ENCODE measurements around the gene PCGF2.

Gene PCGF2

DNA sequence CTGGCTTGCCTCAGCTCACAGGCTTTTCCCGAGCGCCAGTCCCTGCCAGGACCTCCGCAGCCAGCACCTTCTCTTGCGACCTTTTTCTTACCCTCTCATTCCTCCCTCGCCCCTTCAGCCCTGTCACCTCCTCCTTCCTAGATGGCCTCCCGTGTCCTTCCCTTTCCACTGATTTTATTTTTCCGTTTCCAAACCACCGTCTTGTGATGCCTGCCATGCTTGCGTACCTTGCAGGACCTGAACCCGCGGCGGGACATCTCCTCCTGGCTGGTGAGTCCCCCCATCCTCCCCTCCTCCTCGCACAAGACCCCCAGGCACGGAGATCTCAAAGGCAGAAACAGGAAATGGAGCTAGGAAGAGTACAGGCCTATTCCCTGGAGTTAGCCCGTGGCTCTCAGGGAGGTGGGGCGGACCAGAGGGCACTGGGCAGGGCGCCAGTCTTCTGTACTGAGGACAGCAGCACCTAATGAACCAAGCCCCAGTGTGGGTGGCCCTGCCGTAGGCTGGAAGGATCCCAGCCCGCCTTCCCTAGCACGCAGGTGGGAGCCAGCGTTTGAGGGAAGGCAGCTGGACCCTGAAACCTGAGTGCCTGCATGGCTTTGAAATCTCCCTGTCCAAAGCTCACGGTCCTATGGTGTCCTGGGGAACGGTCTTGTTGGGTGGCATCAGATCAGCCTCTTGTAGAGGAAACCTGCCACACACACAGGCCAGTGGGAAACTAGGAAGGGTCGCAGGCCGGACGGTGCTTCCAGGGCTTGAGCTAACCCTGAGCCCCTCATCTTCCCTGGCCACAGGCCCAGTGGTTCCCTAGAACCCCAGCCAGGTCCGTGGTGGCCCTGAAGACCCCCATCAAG is 17.4 kb downstream of the PCGF2 start (continued):
- TF ChIP-seq GLIS2 (tag by site-specific recombination; IDR thresholded peaks at IDR 0.05) (peak; percentile 66), ZNF776 (tag by site-specific recombination; IDR thresholded peaks at IDR 0.05; ENCODE audit: borderline replicate concordance) (no peak), ZNF76 (tag by site-specific recombination; IDR thresholded peaks at IDR 0.05; ENCODE audit: borderline replicate concordance, low read depth) (no peak), ZBTB48 (tag by site-specific recombination; IDR thresholded peaks at IDR 0.05) (0 out of 2 replicates have a peak, but pooled peaks have one; percentile 31), EGR2 (tag by site-specific recombination; IDR thresholded peaks at IDR 0.05; ENCODE audit: low read depth) (peak; percentile 83), ZIC2 (tag by site-specific recombination; IDR thresholded peaks at IDR 0.05) (peak; percentile 54), MEIS1 (CRISPR knock-in tag; IDR thresholded peaks at IDR 0.05; ENCODE audit: borderline replicate concordance) (no peak), ZNF324 (tag by site-specific recombination; IDR thresholded peaks at IDR 0.05) (0 out of 2 replicates have a peak, but pooled peaks have one; percentile 64), SALL2 (tag by site-specific recombination; IDR thresholded peaks at IDR 0.05; ENCODE audit: borderline replicate concordance) (no peak), SP3 (tag by site-specific recombination; IDR thresholded peaks at IDR 0.05) (peak; percentile 59), ZNF558 (tag by site-specific recombination; IDR thresholded peaks at IDR 0.05) (no peak), ZNF146 (tag by site-specific recombination; IDR thresholded peaks at IDR 0.05) (peak; percentile 15; the same call in 1 of the 2 replicates), ZNF473 (tag by site-specific recombination; IDR thresholded peaks at IDR 0.05) (no peak), ZNF335 (tag by site-specific recombination; conservative IDR thresholded peaks at IDR 0.05) (peak; percentile 86), ZNF404 (tag by site-specific recombination; IDR thresholded peaks at IDR 0.05) (no peak), ZFP41 (tag by site-specific recombination; IDR thresholded peaks at IDR 0.05; ENCODE audit: borderline replicate concordance) (no peak), ZNF530 (tag by site-specific recombination; IDR thresholded peaks at IDR 0.05; ENCODE audit: low read depth) (no peak), ZNF747 (tag by site-specific recombination; IDR thresholded peaks at IDR 0.05) (no peak), ZNF670 (tag by site-specific recombination; IDR thresholded peaks at IDR 0.05; ENCODE audit: low read depth) (no peak)
- TF ChIP-seq, protein P1, sequence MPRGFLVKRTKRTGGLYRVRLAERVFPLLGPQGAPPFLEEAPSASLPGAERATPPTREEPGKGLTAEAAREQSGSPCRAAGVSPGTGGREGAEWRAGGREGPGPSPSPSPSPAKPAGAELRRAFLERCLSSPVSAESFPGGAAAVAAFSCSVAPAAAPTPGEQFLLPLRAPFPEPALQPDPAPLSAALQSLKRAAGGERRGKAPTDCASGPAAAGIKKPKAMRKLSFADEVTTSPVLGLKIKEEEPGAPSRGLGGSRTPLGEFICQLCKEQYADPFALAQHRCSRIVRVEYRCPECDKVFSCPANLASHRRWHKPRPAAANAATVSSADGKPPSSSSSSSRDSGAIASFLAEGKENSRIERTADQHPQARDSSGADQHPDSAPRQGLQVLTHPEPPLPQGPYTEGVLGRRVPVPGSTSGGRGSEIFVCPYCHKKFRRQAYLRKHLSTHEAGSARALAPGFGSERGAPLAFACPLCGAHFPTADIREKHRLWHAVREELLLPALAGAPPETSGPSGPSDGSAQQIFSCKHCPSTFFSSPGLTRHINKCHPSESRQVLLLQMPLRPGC (tag by site-specific recombination; IDR thresholded peaks at IDR 0.05), result 0 out of 2 replicates have a peak, but pooled peaks have one; percentile 37
- TF ChIP-seq, protein P2, sequence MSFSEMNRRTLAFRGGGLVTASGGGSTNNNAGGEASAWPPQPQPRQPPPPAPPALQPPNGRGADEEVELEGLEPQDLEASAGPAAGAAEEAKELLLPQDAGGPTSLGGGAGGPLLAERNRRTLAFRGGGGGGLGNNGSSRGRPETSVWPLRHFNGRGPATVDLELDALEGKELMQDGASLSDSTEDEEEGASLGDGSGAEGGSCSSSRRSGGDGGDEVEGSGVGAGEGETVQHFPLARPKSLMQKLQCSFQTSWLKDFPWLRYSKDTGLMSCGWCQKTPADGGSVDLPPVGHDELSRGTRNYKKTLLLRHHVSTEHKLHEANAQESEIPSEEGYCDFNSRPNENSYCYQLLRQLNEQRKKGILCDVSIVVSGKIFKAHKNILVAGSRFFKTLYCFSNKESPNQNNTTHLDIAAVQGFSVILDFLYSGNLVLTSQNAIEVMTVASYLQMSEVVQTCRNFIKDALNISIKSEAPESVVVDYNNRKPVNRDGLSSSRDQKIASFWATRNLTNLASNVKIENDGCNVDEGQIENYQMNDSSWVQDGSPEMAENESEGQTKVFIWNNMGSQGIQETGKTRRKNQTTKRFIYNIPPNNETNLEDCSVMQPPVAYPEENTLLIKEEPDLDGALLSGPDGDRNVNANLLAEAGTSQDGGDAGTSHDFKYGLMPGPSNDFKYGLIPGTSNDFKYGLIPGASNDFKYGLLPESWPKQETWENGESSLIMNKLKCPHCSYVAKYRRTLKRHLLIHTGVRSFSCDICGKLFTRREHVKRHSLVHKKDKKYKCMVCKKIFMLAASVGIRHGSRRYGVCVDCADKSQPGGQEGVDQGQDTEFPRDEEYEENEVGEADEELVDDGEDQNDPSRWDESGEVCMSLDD (tag by site-specific recombination; IDR thresholded peaks at IDR 0.05), result peak; percentile 66; the same call in 1 of the 2 replicates
- TF ChIP-seq, protein P3, sequence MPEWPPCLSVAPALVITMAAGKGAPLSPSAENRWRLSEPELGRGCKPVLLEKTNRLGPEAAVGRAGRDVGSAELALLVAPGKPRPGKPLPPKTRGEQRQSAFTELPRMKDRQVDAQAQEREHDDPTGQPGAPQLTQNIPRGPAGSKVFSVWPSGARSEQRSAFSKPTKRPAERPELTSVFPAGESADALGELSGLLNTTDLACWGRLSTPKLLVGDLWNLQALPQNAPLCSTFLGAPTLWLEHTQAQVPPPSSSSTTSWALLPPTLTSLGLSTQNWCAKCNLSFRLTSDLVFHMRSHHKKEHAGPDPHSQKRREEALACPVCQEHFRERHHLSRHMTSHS (tag by site-specific recombination; IDR thresholded peaks at IDR 0.05), result no peak
- TF ChIP-seq, protein P4, sequence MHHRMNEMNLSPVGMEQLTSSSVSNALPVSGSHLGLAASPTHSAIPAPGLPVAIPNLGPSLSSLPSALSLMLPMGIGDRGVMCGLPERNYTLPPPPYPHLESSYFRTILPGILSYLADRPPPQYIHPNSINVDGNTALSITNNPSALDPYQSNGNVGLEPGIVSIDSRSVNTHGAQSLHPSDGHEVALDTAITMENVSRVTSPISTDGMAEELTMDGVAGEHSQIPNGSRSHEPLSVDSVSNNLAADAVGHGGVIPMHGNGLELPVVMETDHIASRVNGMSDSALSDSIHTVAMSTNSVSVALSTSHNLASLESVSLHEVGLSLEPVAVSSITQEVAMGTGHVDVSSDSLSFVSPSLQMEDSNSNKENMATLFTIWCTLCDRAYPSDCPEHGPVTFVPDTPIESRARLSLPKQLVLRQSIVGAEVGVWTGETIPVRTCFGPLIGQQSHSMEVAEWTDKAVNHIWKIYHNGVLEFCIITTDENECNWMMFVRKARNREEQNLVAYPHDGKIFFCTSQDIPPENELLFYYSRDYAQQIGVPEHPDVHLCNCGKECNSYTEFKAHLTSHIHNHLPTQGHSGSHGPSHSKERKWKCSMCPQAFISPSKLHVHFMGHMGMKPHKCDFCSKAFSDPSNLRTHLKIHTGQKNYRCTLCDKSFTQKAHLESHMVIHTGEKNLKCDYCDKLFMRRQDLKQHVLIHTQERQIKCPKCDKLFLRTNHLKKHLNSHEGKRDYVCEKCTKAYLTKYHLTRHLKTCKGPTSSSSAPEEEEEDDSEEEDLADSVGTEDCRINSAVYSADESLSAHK (tag by site-specific recombination; IDR thresholded peaks at IDR 0.05), result no peak
- TF ChIP-seq, protein P5, sequence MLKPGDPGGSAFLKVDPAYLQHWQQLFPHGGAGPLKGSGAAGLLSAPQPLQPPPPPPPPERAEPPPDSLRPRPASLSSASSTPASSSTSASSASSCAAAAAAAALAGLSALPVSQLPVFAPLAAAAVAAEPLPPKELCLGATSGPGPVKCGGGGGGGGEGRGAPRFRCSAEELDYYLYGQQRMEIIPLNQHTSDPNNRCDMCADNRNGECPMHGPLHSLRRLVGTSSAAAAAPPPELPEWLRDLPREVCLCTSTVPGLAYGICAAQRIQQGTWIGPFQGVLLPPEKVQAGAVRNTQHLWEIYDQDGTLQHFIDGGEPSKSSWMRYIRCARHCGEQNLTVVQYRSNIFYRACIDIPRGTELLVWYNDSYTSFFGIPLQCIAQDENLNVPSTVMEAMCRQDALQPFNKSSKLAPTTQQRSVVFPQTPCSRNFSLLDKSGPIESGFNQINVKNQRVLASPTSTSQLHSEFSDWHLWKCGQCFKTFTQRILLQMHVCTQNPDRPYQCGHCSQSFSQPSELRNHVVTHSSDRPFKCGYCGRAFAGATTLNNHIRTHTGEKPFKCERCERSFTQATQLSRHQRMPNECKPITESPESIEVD (tag by site-specific recombination; IDR thresholded peaks at IDR 0.05), result no peak
- TF ChIP-seq, protein P6, sequence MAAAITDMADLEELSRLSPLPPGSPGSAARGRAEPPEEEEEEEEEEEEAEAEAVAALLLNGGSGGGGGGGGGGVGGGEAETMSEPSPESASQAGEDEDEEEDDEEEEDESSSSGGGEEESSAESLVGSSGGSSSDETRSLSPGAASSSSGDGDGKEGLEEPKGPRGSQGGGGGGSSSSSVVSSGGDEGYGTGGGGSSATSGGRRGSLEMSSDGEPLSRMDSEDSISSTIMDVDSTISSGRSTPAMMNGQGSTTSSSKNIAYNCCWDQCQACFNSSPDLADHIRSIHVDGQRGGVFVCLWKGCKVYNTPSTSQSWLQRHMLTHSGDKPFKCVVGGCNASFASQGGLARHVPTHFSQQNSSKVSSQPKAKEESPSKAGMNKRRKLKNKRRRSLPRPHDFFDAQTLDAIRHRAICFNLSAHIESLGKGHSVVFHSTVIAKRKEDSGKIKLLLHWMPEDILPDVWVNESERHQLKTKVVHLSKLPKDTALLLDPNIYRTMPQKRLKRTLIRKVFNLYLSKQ (tag by site-specific recombination; IDR thresholded peaks at IDR 0.05; ENCODE audit: borderline replicate concordance), result no peak; the same call in 1 of the 2 replicates
- TF ChIP-seq, protein P7, sequence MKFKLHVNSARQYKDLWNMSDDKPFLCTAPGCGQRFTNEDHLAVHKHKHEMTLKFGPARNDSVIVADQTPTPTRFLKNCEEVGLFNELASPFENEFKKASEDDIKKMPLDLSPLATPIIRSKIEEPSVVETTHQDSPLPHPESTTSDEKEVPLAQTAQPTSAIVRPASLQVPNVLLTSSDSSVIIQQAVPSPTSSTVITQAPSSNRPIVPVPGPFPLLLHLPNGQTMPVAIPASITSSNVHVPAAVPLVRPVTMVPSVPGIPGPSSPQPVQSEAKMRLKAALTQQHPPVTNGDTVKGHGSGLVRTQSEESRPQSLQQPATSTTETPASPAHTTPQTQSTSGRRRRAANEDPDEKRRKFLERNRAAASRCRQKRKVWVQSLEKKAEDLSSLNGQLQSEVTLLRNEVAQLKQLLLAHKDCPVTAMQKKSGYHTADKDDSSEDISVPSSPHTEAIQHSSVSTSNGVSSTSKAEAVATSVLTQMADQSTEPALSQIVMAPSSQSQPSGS (tag by site-specific recombination; IDR thresholded peaks at IDR 0.05; ENCODE audit: low read depth), result no peak
